WTC11 (cell line): ENCODE results near the gene STK35. TPM values are rescaled to one million over a fixed set of nuclear protein-coding genes. Genes with fewer than 3 reads are reported as not detected.
A peak's percentile ranks its signal among the peaks of the same experiment; 100 is the strongest.

ENCODE experiments used
- ATAC-seq: fragments of 200-7000 bp; cut with Tn5 transposase; 2 replicates; pipeline ENCODE4 v1.10.0; 2021; ENCODE audit warnings: mild to moderate bottlenecking, moderate library complexity
- CTCF ChIA-PET: fragments of 300-600 bp; sonication (Branson Sonifier 250); formaldehyde crosslinking; loops from one replicate; lab custom pipeline; 2021; ENCODE audit warnings: antibody characterized with exemption; lab: Charles Lee
- POLR2A ChIA-PET: fragments of 350-600 bp; sonication (Branson Sonifier 250); formaldehyde crosslinking; loops from one replicate; lab custom pipeline; 2021; ENCODE audit warnings: antibody characterized with exemption; lab: Charles Lee
- DNase-seq: peaks from one replicate; pipeline ENCODE4 v3.0.0; 2021; ENCODE audit warnings: low spot score
- H3K27ac Mint-ChIP-seq: 2 replicates; pipeline ENCODE4 v1.8.0; 2021; ENCODE audit warnings: mixed read lengths
- H3K27me3 Mint-ChIP-seq: 2 replicates; pipeline ENCODE4 v1.8.0; 2021; ENCODE audit warnings: low read depth, mild to moderate bottlenecking, moderate library complexity, mixed read lengths
- H3K36me3 Mint-ChIP-seq: 2 replicates; pipeline ENCODE4 v1.8.0; 2021; ENCODE audit warnings: mixed read lengths
- H3K4me1 Mint-ChIP-seq: 2 replicates; pipeline ENCODE4 v1.8.0; 2022; ENCODE audit warnings: mixed read lengths
- H3K4me3 Mint-ChIP-seq: 2 replicates; pipeline ENCODE4 v1.8.0; 2021; ENCODE audit warnings: mild to moderate bottlenecking, moderate library complexity, mixed read lengths
- H3K9me3 Mint-ChIP-seq: 2 replicates; pipeline ENCODE4 v1.8.0; 2021; ENCODE audit warnings: mixed read lengths
- CREB1 ChIP-seq: sonication (generic); formaldehyde crosslinking; IDR thresholded peaks from 2 replicates; pipeline ENCODE4 v1.8.0; 2023; ENCODE audit warnings: mild to moderate bottlenecking, missing genetic modification reagents
- ESRRA ChIP-seq: sonication (generic); formaldehyde crosslinking; IDR thresholded peaks from 2 replicates; pipeline ENCODE4 v1.8.1; 2022; ENCODE audit warnings: mild to moderate bottlenecking, missing genetic modification reagents, borderline replicate concordance
- NFATC4 ChIP-seq: fragments of 250-450 bp; sonication (Bioruptor Pico); IDR thresholded peaks from 2 replicates; pipeline ENCODE4 v1.9.0; 2021; ENCODE audit warnings: mild to moderate bottlenecking
- ZNF423 ChIP-seq: fragments of 250-450 bp; sonication (Bioruptor Pico); IDR thresholded peaks from 2 replicates; pipeline ENCODE4 v2.1.2; 2022; ENCODE audit warnings: mild to moderate bottlenecking, moderate library complexity
- total RNA-seq: library from RNA; stranded (reverse); gene quantifications from 3 replicates; pipeline ENCODE4 v1.2.3, GENCODE V29; 2021
- TF ChIP-seq, protein P1 (sequence below): sonication (generic); formaldehyde crosslinking; IDR thresholded peaks from 2 replicates; pipeline ENCODE4 v1.8.0; 2022; ENCODE audit warnings: mild to moderate bottlenecking, missing genetic modification reagents
- TF ChIP-seq, protein P2 (sequence below): sonication (generic); formaldehyde crosslinking; IDR thresholded peaks from 2 replicates; pipeline ENCODE4 v1.8.1; 2022; ENCODE audit warnings: mild to moderate bottlenecking, moderate library complexity, missing genetic modification reagents
- TF ChIP-seq, protein P3 (sequence below): sonication (generic); formaldehyde crosslinking; IDR thresholded peaks from 2 replicates; pipeline ENCODE4 v1.8.1; 2023; ENCODE audit warnings: mild to moderate bottlenecking, missing genetic modification reagents
- TF ChIP-seq, protein P4 (sequence below): sonication (generic); formaldehyde crosslinking; IDR thresholded peaks from 2 replicates; pipeline ENCODE4 v1.8.1; 2022; ENCODE audit warnings: low read depth, mild to moderate bottlenecking, moderate library complexity, missing genetic modification reagents, borderline replicate concordance
- TF ChIP-seq, protein P5 (sequence below): fragments of 250-450 bp; sonication (Bioruptor Pico); conservative IDR thresholded peaks from 2 replicates; pipeline ENCODE4 v1.9.0; 2021; ENCODE audit warnings: mild to moderate bottlenecking
- TF ChIP-seq, protein P6 (sequence below): sonication (generic); formaldehyde crosslinking; IDR thresholded peaks from 2 replicates; pipeline ENCODE4 v1.8.0; 2022; ENCODE audit warnings: mild to moderate bottlenecking, missing genetic modification reagents
- TF ChIP-seq, protein P7 (sequence below): fragments of 200-600 bp; IDR thresholded peaks from 2 replicates; pipeline ENCODE4 v1.8.0; 2022; ENCODE audit warnings: antibody characterized with exemption
- TF ChIP-seq, protein P8 (sequence below): sonication (generic); formaldehyde crosslinking; IDR thresholded peaks from 2 replicates; pipeline ENCODE4 v1.8.0; 2022; ENCODE audit warnings: missing genetic modification reagents
- TF ChIP-seq, protein P9 (sequence below): fragments of 250-450 bp; sonication (Bioruptor Pico); IDR thresholded peaks from 2 replicates; pipeline ENCODE4 v1.8.0; 2021; ENCODE audit warnings: mild to moderate bottlenecking

Gene STK35
- total RNA-seq, 1 experiment from 2014 or later, result 37.2 TPM

DNA sequence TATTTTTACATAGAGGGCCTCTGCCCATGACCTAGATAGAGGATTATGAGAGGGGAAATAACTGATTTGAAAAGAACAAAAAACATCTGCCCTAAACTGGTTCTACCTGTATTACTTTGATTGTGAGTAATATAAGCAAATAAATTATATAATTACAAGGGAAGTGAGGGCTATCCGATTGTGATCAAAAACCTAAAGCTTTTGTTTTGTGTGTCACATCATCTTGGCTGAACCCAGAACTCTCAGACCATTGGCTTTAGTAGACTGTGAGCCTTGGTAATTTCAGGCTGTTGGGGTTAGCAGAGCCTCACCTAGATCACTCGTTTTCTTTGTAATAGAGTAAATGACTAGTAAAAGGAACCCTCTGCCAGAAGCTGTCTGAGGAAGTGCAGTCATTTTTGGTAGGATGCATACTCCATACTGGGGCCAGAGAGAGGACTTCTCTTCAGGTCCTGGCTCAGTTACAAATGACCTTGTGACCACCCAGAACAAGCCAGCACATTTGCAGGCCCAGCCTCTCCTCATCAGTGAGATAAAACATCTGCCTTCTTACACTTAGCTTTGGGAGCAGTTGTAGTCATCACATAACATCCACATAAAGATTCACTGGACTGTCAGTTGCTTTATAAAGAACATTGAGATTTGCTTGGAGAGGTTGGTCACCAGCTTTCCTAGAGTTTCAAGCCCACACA, 13.5 kb downstream of the STK35 start:
- peaks cover 39% of the 10 kb centered on the region for H3K36me3 Mint-ChIP-seq
- H3K4me3 Mint-ChIP-seq, result no peak overlapping the region
- ATAC-seq (no peak), DNase-seq (no peak)
- POLR2A ChIA-PET, result no interaction called here
- H3K27me3 Mint-ChIP-seq, result no peaks in the 10 kb centered on the region
- no peak for TF ChIP-seq NFATC4
- TF ChIP-seq ZNF423 (CRISPR knock-in tag), result no peak
- TF ChIP-seq, protein P1, sequence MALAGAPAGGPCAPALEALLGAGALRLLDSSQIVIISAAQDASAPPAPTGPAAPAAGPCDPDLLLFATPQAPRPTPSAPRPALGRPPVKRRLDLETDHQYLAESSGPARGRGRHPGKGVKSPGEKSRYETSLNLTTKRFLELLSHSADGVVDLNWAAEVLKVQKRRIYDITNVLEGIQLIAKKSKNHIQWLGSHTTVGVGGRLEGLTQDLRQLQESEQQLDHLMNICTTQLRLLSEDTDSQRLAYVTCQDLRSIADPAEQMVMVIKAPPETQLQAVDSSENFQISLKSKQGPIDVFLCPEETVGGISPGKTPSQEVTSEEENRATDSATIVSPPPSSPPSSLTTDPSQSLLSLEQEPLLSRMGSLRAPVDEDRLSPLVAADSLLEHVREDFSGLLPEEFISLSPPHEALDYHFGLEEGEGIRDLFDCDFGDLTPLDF (CRISPR knock-in tag), result no peak
- peak overlapping the region; percentile 63; the same call in 1 of the 2 replicates for H3K27ac Mint-ChIP-seq
- CTCF ChIA-PET, result no interaction called here
- no peaks in the 10 kb centered on the region for H3K9me3 Mint-ChIP-seq
- H3K4me1 Mint-ChIP-seq, result peaks cover 7% of the 10 kb centered on the region

DNA sequence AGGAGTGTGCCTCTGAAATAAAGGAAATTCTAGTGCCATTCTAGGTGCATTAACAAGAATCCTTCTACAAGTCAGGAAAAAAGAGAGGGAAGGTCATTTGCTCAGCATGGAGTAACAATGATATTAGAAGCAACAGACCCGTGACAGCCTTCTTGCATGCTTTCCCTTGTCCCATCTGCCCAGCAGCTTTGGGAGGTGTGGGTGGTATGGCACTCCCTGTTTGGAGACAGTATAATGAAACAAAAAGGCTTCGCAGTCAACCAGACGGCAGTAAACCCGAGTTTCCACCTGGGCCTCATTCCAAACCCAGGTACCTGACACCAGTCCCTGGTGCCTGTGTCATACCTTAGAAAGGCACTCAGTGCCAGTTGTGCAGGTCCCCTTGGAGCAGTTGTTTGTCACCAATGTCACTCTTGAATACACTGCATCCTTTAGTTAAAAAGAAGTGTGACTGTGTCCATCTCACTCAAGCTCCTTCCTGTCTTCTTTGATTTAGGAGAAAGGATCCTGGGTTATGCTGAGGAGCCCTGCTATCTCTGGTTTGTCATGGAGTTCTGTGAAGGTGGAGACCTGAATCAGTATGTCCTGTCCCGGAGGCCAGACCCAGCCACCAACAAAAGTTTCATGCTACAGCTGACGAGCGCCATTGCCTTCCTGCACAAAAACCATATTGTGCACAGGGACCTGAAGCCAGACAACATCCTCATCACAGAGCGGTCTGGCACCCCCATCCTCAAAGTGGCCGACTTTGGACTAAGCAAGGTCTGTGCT, 14.7 kb downstream of the STK35 start:
- ATAC-seq (no peak), DNase-seq (no peak)
- no peak overlapping the region for H3K27ac Mint-ChIP-seq
- TF ChIP-seq, protein P2, sequence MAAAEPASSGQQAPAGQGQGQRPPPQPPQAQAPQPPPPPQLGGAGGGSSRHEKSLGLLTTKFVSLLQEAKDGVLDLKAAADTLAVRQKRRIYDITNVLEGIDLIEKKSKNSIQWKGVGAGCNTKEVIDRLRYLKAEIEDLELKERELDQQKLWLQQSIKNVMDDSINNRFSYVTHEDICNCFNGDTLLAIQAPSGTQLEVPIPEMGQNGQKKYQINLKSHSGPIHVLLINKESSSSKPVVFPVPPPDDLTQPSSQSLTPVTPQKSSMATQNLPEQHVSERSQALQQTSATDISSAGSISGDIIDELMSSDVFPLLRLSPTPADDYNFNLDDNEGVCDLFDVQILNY (CRISPR knock-in tag), result no peak
- TF ChIP-seq, protein P3, sequence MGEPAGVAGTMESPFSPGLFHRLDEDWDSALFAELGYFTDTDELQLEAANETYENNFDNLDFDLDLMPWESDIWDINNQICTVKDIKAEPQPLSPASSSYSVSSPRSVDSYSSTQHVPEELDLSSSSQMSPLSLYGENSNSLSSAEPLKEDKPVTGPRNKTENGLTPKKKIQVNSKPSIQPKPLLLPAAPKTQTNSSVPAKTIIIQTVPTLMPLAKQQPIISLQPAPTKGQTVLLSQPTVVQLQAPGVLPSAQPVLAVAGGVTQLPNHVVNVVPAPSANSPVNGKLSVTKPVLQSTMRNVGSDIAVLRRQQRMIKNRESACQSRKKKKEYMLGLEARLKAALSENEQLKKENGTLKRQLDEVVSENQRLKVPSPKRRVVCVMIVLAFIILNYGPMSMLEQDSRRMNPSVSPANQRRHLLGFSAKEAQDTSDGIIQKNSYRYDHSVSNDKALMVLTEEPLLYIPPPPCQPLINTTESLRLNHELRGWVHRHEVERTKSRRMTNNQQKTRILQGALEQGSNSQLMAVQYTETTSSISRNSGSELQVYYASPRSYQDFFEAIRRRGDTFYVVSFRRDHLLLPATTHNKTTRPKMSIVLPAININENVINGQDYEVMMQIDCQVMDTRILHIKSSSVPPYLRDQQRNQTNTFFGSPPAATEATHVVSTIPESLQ, result no peak
- TF ChIP-seq, protein P4, sequence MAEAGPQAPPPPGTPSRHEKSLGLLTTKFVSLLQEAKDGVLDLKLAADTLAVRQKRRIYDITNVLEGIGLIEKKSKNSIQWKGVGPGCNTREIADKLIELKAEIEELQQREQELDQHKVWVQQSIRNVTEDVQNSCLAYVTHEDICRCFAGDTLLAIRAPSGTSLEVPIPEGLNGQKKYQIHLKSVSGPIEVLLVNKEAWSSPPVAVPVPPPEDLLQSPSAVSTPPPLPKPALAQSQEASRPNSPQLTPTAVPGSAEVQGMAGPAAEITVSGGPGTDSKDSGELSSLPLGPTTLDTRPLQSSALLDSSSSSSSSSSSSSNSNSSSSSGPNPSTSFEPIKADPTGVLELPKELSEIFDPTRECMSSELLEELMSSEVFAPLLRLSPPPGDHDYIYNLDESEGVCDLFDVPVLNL, result no peak
- TF ChIP-seq, protein P5, sequence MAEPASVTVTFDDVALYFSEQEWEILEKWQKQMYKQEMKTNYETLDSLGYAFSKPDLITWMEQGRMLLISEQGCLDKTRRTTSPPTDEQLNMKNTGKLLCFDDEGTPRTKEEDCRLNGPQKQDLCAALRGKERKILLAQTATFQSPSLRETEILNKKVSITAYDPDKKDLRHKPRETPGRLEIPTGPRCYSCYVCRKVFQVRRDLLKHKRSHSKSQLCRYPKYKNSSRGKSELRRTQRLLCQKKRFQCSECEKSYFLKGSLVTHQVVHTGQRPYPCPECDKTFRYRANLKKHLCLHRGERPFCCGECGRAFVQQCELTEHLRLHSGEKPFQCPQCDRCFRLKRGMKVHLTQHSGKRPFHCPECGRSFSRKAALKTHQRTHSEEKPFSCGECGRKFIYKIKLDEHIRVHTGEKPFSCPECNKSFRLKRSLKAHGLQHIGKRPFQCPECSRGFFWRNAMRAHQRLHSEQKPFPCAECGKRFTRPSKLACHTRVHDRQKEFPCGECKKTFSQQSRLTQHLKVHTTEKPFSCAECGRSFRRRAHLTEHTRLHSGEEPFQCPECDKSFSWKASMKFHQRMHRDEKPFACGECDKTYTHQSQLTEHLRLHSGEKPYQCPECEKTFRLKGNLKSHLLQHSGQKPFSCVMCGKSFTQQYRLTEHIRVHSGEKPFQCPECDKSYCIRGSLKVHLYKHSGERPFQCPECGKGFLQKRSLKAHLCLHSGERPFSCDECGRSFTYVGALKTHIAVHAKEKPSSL (CRISPR knock-in tag), result no peak
- TF ChIP-seq, protein P6, sequence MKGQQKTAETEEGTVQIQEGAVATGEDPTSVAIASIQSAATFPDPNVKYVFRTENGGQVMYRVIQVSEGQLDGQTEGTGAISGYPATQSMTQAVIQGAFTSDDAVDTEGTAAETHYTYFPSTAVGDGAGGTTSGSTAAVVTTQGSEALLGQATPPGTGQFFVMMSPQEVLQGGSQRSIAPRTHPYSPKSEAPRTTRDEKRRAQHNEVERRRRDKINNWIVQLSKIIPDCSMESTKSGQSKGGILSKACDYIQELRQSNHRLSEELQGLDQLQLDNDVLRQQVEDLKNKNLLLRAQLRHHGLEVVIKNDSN (CRISPR knock-in tag), result no peak
- CTCF ChIA-PET, result no interaction called here
- no peaks in the 10 kb centered on the region for H3K9me3 Mint-ChIP-seq
- peaks cover 39% of the 10 kb centered on the region for H3K36me3 Mint-ChIP-seq
- peaks cover 4% of the 10 kb centered on the region for H3K4me1 Mint-ChIP-seq
- POLR2A ChIA-PET, result no interaction called here
- no peak overlapping the region for H3K4me3 Mint-ChIP-seq
- H3K27me3 Mint-ChIP-seq, result no peaks in the 10 kb centered on the region

DNA sequence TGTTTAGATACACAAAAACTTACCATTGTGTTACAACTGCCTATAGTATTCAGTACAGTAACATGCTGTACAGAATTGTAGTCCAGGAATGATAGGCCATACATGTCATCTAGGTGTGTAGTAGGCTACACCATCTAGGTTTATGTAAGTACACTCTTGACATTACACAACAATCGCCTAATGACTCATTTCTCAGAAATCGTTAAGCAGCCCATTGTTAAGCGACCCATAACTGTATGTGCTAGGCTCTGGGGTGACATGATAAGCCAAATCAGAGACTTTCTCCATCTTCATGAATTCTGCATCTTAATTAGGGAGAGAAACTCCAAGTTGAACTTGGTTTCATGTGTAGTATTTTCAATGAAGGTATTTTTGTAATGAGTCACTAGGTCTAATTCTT, 17.2 kb downstream of the STK35 start:
- CTCF ChIA-PET, result interaction anchor here (1.2 kb wide), 1 partner anchor 54 kb away, joined by 5 read pairs; no protein-coding TSS in a partner anchor
- Mint-ChIP-seq H3K4me1 (0 out of 2 replicates have a peak, but pooled peaks cover 2% of the 10 kb centered on the region), H3K36me3 (peaks cover 36% of the 10 kb centered on the region), H3K27ac (no peak overlapping the region), H3K9me3 (no peaks in the 10 kb centered on the region), H3K27me3 (no peaks in the 10 kb centered on the region), H3K4me3 (no peak overlapping the region)
- POLR2A ChIA-PET, result no interaction called here
- ATAC-seq, result no peak
- DNase-seq, result no peak
- TF ChIP-seq, protein P7, sequence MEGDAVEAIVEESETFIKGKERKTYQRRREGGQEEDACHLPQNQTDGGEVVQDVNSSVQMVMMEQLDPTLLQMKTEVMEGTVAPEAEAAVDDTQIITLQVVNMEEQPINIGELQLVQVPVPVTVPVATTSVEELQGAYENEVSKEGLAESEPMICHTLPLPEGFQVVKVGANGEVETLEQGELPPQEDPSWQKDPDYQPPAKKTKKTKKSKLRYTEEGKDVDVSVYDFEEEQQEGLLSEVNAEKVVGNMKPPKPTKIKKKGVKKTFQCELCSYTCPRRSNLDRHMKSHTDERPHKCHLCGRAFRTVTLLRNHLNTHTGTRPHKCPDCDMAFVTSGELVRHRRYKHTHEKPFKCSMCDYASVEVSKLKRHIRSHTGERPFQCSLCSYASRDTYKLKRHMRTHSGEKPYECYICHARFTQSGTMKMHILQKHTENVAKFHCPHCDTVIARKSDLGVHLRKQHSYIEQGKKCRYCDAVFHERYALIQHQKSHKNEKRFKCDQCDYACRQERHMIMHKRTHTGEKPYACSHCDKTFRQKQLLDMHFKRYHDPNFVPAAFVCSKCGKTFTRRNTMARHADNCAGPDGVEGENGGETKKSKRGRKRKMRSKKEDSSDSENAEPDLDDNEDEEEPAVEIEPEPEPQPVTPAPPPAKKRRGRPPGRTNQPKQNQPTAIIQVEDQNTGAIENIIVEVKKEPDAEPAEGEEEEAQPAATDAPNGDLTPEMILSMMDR, result no peak
- TF ChIP-seq, protein P8, sequence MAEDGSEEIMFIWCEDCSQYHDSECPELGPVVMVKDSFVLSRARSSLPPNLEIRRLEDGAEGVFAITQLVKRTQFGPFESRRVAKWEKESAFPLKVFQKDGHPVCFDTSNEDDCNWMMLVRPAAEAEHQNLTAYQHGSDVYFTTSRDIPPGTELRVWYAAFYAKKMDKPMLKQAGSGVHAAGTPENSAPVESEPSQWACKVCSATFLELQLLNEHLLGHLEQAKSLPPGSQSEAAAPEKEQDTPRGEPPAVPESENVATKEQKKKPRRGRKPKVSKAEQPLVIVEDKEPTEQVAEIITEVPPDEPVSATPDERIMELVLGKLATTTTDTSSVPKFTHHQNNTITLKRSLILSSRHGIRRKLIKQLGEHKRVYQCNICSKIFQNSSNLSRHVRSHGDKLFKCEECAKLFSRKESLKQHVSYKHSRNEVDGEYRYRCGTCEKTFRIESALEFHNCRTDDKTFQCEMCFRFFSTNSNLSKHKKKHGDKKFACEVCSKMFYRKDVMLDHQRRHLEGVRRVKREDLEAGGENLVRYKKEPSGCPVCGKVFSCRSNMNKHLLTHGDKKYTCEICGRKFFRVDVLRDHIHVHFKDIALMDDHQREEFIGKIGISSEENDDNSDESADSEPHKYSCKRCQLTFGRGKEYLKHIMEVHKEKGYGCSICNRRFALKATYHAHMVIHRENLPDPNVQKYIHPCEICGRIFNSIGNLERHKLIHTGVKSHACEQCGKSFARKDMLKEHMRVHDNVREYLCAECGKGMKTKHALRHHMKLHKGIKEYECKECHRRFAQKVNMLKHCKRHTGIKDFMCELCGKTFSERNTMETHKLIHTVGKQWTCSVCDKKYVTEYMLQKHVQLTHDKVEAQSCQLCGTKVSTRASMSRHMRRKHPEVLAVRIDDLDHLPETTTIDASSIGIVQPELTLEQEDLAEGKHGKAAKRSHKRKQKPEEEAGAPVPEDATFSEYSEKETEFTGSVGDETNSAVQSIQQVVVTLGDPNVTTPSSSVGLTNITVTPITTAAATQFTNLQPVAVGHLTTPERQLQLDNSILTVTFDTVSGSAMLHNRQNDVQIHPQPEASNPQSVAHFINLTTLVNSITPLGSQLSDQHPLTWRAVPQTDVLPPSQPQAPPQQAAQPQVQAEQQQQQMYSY, result no peak
- no peak for TF ChIP-seq ESRRA (CRISPR knock-in tag)
- TF ChIP-seq CREB1 (CRISPR knock-in tag), result no peak
- TF ChIP-seq, protein P9, sequence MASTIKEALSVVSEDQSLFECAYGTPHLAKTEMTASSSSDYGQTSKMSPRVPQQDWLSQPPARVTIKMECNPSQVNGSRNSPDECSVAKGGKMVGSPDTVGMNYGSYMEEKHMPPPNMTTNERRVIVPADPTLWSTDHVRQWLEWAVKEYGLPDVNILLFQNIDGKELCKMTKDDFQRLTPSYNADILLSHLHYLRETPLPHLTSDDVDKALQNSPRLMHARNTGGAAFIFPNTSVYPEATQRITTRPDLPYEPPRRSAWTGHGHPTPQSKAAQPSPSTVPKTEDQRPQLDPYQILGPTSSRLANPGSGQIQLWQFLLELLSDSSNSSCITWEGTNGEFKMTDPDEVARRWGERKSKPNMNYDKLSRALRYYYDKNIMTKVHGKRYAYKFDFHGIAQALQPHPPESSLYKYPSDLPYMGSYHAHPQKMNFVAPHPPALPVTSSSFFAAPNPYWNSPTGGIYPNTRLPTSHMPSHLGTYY (CRISPR knock-in tag), result no peak
